Caco-2 (cell line): Measurements from ENCODE around the gene HDDC2. TPM values are rescaled to one million over a fixed set of nuclear protein-coding genes. Genes with fewer than 3 reads are reported as not detected.

ENCODE experiments used
- BruUV-seq: library from RNA; stranded (reverse); fragments of 400-500 nt; replicated peaks from 2 replicates; lab custom pipeline; 2021; lab: Mats Ljungman, UMichigan
- CTCF ChIA-PET: fragments of 300-600 bp; sonication (Branson Sonifier 250); formaldehyde crosslinking; loops from one replicate; lab custom pipeline; 2022; ENCODE audit warnings: antibody characterized with exemption; lab: Charles Lee
- POLR2A ChIA-PET: fragments of 300-600 bp; sonication (Branson Sonifier 250); formaldehyde crosslinking; loops from one replicate; lab custom pipeline; 2022; ENCODE audit warnings: antibody characterized with exemption; lab: Charles Lee
- DNase-seq, 2 experiments: peaks; one replicate each; pipeline versions ENCODE4 v3.0.0 to v3.0.0-alpha.2; 2020 to 2022
- H3K27me3 ChIP-seq: replicated peaks from 2 replicates; pipeline ENCODE4 v1.6.0; 2011; ENCODE audit warnings: low read length; ENCODE audit not compliant: control insufficient read depth, insufficient read depth
- H3K36me3 ChIP-seq: 2 replicates; pipeline ENCODE4 v1.5.1; 2011; ENCODE audit warnings: low read length; ENCODE audit not compliant: control insufficient read depth, insufficient read depth
- H3K4me1 ChIP-seq: fragments of 250-450 bp; sonication (Bioruptor Pico); 2 replicates; pipeline ENCODE4 v1.5.1; 2020; ENCODE audit warnings: mild to moderate bottlenecking
- H3K4me3 ChIP-seq: 2 replicates; pipeline ENCODE4 v1.5.1; 2011; ENCODE audit warnings: low read depth, mild to moderate bottlenecking, control low read depth, low read length
- H3K9me3 ChIP-seq: fragments of 250-450 bp; sonication (Bioruptor Pico); 2 replicates; pipeline ENCODE4 v1.5.1; 2020; ENCODE audit warnings: mild to moderate bottlenecking, moderate library complexity
- H3K27ac Mint-ChIP-seq: one replicate; pipeline ENCODE4 v1.8.0; 2022; ENCODE audit warnings: mixed read lengths; ENCODE audit not compliant: unreplicated experiment
- H3K27me3 Mint-ChIP-seq: one replicate; pipeline ENCODE4 v1.8.0; 2022; ENCODE audit warnings: mixed read lengths; ENCODE audit not compliant: insufficient read depth, unreplicated experiment
- H3K36me3 Mint-ChIP-seq: one replicate; pipeline ENCODE4 v1.8.0; 2022; ENCODE audit warnings: mild to moderate bottlenecking, mixed read lengths; ENCODE audit not compliant: insufficient read depth, unreplicated experiment
- H3K4me1 Mint-ChIP-seq: one replicate; pipeline ENCODE4 v1.8.0; 2022; ENCODE audit warnings: low read depth, mixed read lengths; ENCODE audit not compliant: unreplicated experiment
- H3K4me3 Mint-ChIP-seq: one replicate; pipeline ENCODE4 v1.8.0; 2022; ENCODE audit warnings: mild to moderate bottlenecking, moderate library complexity, mixed read lengths; ENCODE audit not compliant: unreplicated experiment
- H3K9me3 Mint-ChIP-seq: one replicate; pipeline ENCODE4 v1.8.0; 2022; ENCODE audit warnings: mixed read lengths; ENCODE audit not compliant: unreplicated experiment
- CTCF ChIP-seq, 2 experiments: fragments of 200-600 bp in 1 of 2; IDR thresholded peaks; 1 replicate in 1 of 2; 2 replicates in 1 of 2; pipeline versions ENCODE4 v1.5.1 to v1.8.0; 2011 to 2022; ENCODE audit warnings: antibody characterized with exemption in 1 of 2, control low read depth in 1 of 2, inconsistent platforms in 1 of 2, low read depth in 1 of 2, low read length in 1 of 2, mild to moderate bottlenecking in 1 of 2, moderate library complexity in 1 of 2; ENCODE audit not compliant: insufficient read depth in 1 of 2, severe bottlenecking in 1 of 2, unreplicated experiment in 1 of 2
- intact Hi-C: fragments of 100-400 bp; cut with micrococcal nuclease; formaldehyde crosslinking; loops from one replicate; pipeline ENCODE4 v1.10.0; 2022; ENCODE audit not compliant: unreplicated experiment
- total RNA-seq: library from RNA; stranded (reverse); gene quantifications from 2 replicates; pipeline ENCODE4 v1.2.3, GENCODE V29; 2022

Gene HDDC2
- total RNA-seq, 1 experiment from 2014 or later = 66.5 TPM

- Histone ChIP-seq H3K36me3 (peaks cover 1% of the 10 kb centered on the region; the same call in 1 of the 2 replicates), H3K27me3 (no peaks in the 10 kb centered on the region), H3K4me1 (no peaks in the 10 kb centered on the region), H3K9me3 (no peaks in the 10 kb centered on the region), H3K4me3 (no peak overlapping the region)
- H3K4me1 Mint-ChIP-seq = no peaks in the 10 kb centered on the region
- no TSS peak for BruUV-seq
- intact Hi-C loops = no loop called here
- H3K36me3 Mint-ChIP-seq = peaks cover 19% of the 10 kb centered on the region
- POLR2A ChIA-PET = no interaction called here
- CTCF ChIA-PET = no interaction called here
- H3K4me3 Mint-ChIP-seq = no peak overlapping the region
- DNase-seq = no peak
- peaks cover 10% of the 10 kb centered on the region for H3K9me3 Mint-ChIP-seq
- no peak overlapping the region for H3K27ac Mint-ChIP-seq
- no peaks in the 10 kb centered on the region for H3K27me3 Mint-ChIP-seq
- no peak for TF ChIP-seq CTCF (IDR thresholded peaks at IDR 0.05; ENCODE audit: insufficient read depth in 1 of 2, low read depth in 1 of 2, low read length in 1 of 2, severe bottlenecking in 1 of 2, unreplicated experiment in 1 of 2)
These were observed 23.9 kb downstream of the HDDC2 start for GRCh38 chr6:125277838-125278237.

GRCh38 chr6:125275779-125276178 lies 26.0 kb downstream of the HDDC2 start:
- no peaks in the 10 kb centered on the region for H3K9me3 ChIP-seq
- intact Hi-C loops = no loop called here
- BruUV-seq = no TSS peak
- peaks cover 1% of the 10 kb centered on the region; the same call in 1 of the 2 replicates for H3K36me3 ChIP-seq
- no peak for TF ChIP-seq CTCF (IDR thresholded peaks at IDR 0.05; ENCODE audit: insufficient read depth in 1 of 2, low read depth in 1 of 2, low read length in 1 of 2, severe bottlenecking in 1 of 2, unreplicated experiment in 1 of 2)
- no peaks in the 10 kb centered on the region for H3K9me3 Mint-ChIP-seq
- H3K27ac Mint-ChIP-seq = no peak overlapping the region
- peaks cover 2% of the 10 kb centered on the region for H3K36me3 Mint-ChIP-seq
- no peaks in the 10 kb centered on the region for H3K27me3 Mint-ChIP-seq
- no peaks in the 10 kb centered on the region for H3K27me3 ChIP-seq
- no peak overlapping the region for H3K4me3 Mint-ChIP-seq
- H3K4me1 ChIP-seq = no peaks in the 10 kb centered on the region
- H3K4me3 ChIP-seq = no peak overlapping the region
- no peak for DNase-seq
- ChIA-PET CTCF (no interaction called here), POLR2A (no interaction called here)
- H3K4me1 Mint-ChIP-seq = no peaks in the 10 kb centered on the region

- intact Hi-C loops = no loop called here
- H3K36me3 Mint-ChIP-seq = no peaks in the 10 kb centered on the region
- no peaks in the 10 kb centered on the region for H3K9me3 Mint-ChIP-seq
- no peaks in the 10 kb centered on the region for H3K27me3 ChIP-seq
- no peaks in the 10 kb centered on the region for H3K27me3 Mint-ChIP-seq
- ChIA-PET POLR2A (no interaction called here), CTCF (no interaction called here)
- H3K4me1 Mint-ChIP-seq = no peaks in the 10 kb centered on the region
- H3K36me3 ChIP-seq = peaks cover 1% of the 10 kb centered on the region; the same call in 1 of the 2 replicates
- H3K27ac Mint-ChIP-seq = no peak overlapping the region
- no peak overlapping the region for H3K4me3 Mint-ChIP-seq
- no peaks in the 10 kb centered on the region for H3K9me3 ChIP-seq
- no peak for DNase-seq
- H3K4me1 ChIP-seq = no peaks in the 10 kb centered on the region
- no TSS peak for BruUV-seq
- no peak overlapping the region for H3K4me3 ChIP-seq
- TF ChIP-seq CTCF (IDR thresholded peaks at IDR 0.05; ENCODE audit: insufficient read depth in 1 of 2, low read depth in 1 of 2, low read length in 1 of 2, severe bottlenecking in 1 of 2, unreplicated experiment in 1 of 2) = no peak
These were observed 26.8 kb downstream of the HDDC2 start for GRCh38 chr6:125274935-125275334.
